Fibroblast of skin of right biceps (primary cell): ENCODE results near the gene TNS1.

Experiments used
- DNase-seq: peaks from one replicate; pipeline ENCODE4 v3.0.0-alpha.2; 2013

The TNS1 gene

GRCh38 chr2:217998926-217999594 is 3.7 kb downstream of the TNS1 start:
- DNase-seq: no peak

- no peak for DNase-seq
These were observed 5.3 kb downstream of the TNS1 start for GRCh38 chr2:217997510-217997909.

DNA sequence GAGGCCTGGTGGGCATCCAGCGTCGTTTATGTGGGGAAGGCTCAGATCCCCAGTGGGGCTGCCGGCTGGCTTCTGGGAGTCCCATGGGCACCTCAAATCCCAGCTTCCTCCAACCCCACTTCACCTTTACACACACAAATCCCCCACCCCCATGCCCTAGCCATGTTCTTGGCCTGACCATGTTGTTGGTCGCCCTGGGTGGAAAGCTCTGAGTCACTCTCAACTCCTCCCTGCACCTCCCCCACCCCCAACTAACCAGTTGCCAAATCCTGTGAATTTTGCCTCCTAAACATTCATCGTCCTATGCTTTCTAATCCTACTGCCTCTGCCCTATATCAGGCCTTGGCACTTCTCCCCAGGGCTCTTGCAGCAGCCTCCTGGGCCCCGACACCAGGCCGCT is 6.4 kb downstream of the TNS1 start:
- peak; percentile 91 for DNase-seq

DNA sequence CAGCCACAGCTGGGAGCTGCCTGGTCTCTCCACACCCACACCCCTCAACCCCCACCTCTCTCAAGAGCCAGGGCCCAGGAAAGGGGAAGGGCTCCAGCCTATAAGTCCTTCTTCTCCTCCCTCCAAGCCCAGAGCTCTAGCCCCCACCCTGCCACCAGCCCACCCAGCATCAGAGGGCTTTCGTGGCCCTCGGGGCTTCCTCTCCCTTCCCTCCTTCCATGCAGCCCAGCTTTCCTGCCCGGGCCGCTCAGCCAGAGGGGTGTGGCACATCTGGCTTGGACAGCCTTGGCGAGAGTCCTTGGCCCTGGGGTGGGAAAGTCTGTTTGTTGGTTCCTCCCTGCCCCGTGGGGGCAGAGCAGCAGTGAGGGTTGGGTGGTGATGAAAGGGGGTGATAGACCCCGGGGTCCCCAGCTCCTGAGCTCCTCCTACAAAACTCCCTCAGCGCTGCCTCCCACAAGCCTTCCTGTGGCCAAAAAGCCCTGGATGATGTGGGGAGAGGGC is 7.0 kb downstream of the TNS1 start:
- DNase-seq: peak; percentile 35

DNA sequence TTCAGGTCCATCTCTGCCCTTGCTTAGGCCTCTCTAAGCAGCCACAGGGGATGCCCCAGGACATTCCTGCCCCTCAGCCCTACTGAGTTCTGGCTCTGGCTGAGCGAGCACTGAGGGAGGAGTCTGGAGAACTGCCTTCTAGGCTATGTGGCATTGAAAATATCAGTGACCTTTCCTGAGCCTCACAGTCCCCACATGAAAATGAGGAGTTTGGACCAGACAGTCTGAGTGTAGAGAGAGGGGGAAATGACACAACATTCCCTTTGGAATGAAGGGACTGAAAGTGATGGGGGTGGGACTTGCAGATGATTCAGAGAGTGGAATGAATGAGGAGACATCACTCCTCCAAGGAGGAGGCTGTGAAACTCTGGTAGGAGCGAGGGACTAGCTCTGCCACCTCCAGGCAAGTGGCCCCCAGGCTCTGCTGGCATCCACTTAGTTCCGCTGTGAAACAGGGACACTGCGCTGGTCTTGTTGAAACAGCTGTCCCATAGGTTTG is 8.0 kb downstream of the TNS1 start:
- peak; percentile 93 for DNase-seq

DNA sequence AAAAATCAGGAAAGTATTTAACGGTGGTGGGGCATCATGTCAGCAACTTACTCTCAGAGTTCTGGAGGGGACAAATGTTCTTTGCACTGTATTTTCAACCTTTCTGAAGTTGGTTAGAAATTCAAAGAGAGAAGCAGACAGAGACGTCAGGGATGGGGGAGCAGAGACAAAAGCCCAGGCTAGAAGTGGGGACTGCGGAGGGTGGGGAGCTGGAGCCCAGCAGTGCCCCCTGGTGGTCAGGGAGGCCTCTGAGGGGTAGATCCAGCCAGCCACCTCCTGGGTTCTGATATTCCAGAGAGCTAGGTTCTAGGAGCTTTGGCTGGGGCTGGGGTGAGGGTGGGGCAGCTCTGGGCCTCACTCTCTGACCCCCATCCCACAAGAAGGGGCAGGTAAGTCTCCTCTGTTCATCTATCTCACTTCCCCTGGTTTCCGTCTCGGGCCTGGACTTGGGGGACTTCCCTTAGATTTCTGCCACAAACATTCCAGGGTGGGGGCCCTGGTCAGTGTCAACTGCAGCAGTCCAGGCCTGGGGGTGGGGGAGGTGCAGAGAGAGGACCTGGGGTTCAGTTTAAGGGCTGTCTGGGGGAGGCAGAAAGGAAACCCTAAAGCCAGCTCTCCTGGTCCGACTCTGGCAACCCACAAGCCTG is 8.9 kb downstream of the TNS1 start:
- DNase-seq: peak; percentile 48

- peak; percentile 58 for DNase-seq
These were observed 9.7 kb downstream of the TNS1 start for GRCh38 chr2:217993138-217993537.

DNA sequence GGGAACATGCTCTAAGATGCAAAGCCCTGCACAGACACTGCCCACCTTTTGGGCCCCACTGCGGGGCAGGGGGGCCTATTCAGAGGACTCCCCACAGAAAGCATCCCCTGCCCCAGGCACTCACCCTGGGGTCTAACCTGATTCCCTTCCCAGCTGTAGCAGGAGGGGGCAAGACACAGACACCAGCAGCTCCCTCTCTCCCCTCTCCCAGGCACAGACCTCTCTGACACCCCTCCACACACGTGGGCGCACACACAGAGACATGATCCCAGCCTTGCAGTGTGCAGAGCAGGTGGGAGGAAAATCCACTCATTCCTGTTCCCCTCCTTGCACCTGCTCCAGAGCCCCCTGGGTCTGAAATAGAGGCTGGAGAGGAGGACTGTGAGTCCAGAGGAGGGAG is 10.7 kb downstream of the TNS1 start:
- no peak for DNase-seq

- DNase-seq: no peak
These were observed 11.9 kb downstream of the TNS1 start for GRCh38 chr2:217990791-217991465.

DNA sequence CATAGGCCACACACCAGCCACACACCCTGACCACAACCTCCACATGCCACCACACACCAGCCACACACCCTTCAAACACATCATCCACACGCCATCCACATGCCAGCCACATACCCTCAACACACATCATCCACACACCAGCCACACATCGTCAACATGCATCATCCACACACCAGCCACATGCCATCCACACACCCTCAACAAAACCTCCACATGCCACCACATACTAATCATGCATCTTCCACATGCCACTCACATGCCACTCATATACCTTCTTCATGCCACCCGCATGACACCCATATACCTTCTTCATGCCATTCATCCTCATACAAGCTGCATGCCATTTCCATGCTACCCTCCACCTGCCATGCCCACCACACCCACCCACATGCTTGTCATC is 12.4 kb downstream of the TNS1 start:
- DNase-seq: no peak

DNA sequence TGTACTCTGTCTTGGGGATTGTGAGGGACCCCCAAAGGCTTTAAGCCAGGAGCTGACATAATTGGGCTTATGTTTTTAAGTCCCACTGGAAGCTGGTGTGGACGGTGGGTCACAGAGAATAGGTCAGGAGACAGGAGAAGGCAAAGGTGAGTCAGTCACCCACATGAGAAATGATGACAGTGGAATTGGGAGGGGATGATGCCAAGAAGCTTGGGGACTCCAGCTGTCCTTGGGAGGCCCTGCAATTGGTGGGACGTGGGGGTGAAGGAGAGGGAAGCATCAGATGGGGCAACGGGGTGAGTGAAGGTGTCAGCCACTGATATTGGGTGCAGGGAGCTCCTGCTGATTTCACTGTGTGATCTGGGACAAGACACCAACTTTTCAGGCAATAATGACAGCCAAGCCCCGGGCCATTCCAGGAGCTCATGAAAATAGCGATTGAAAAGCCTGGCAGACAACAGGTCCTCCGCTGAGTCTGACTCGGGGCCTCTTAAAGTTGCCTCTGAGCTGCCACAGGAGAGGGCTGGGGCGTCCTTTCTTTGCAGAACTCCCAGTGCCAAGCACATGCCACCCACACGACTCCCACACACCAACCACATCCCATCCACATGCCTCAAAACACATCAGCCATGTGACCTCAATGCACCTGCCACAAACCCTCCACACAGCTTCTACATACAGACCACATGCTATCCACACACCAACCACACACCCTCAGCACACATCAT is 13.4 kb downstream of the TNS1 start:
- no peak for DNase-seq

DNA sequence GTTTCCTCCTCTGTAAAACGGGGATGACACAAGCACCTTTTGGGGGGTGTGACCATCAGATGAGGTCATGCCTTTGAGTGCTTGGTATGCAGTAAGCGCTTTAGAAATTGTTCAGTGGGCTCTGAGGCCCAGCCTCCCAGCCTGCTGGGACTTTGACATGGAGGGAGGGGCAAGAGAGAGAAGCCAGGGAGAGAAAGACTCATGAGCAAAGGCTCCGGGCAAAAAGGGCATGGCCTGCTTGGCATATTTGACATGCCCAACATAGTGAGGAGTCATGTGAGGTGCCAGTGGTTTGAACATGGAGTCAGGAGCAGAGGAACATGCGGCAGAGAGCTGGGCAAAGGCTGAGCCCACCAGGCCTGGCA is 14.0 kb downstream of the TNS1 start:
- DNase-seq: peak; percentile 45

- peak; percentile 70 for DNase-seq
These were observed 14.6 kb downstream of the TNS1 start for GRCh38 chr2:217988014-217988839.

GRCh38 chr2:217987391-217987790 is 15.4 kb downstream of the TNS1 start:
- DNase-seq: no peak

DNA sequence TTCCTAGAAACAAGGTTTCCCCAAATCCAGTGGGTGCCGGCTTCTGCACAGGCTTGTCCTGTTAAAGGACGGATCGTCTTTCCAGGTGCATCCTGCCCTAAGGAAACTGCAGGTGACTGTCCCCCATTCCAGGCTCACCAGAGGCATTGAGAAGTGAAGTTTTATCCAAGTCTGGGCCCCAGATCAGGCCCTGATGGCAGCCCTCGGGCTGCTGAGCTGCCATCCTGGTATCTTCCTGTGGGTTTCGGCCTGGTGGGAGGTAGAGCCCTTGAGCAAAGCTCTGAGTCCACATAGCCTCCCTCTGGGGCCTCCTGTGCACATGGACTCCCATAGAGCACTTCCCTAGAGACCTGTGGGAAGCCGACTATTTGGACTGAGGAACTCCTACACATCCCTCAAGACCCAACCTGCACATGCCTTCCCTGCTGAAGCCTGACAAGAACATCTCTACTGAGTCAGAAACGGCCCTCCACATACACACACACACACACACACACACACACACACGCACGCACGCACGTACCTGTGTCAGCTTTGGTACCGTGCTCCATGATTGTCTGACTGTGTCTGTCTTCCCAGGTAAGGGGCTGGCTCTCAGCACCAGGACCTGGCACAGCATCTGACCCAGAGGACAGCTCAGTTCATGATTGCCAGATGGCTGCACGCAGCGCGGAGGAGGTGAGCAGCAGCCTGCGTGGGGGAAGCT is 16.4 kb downstream of the TNS1 start:
- no peak for DNase-seq

- no peak for DNase-seq
These were observed 19.2 kb downstream of the TNS1 start for GRCh38 chr2:217983276-217984233.

- no peak for DNase-seq
These were observed 20.8 kb downstream of the TNS1 start for GRCh38 chr2:217981971-217982370.

GRCh38 chr2:217981084-217981730 is 21.6 kb downstream of the TNS1 start:
- DNase-seq: no peak

DNA sequence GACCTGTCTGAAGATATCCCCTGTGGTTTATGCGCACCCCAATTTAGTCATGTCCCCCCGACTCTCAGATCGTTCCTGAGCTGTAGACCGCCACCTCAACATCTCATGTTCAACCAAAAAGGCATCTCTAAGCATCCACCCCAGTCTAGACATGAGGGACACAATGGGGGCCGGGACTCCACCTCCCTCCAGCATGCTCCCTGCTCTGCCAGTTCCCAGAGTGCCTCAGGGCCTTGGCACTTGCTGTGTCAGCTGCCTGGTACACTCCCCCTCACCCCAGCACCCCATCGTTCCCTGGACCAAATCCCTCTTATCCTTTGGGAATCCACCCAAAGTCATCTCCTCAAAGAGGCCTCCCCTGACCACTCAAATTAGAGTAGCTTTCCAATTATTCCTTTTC is 22.2 kb downstream of the TNS1 start:
- no peak for DNase-seq

DNA sequence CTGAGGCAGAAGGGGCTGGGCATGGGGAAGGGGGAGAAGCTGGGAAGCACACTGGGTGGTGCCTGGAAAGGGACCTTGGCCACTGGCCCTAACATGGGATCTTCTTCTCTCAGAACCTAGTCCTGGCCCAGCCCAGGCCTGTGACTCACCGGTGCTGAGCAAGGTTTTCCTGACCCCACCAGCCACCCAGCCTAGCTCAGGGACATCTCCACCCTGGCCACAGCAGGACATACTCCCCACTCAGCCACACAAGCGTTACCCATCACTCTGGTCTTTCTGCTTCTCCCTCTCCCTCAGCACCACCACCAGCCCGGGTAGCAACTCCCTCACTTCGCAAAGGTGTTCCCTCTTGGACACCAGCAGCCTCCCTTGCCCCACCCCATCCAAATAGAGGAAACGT is 22.8 kb downstream of the TNS1 start:
- no peak for DNase-seq
